Parathyroid adenoma (tissue), 2 donors: ENCODE data around the gene CSF2.
A peak's percentile ranks its signal among the peaks of the same experiment; 100 is the strongest.

Source experiments
- H2AFZ ChIP-seq: fragments of 300-600 bp; sonication (generic); one replicate; pipeline ENCODE4 v1.7.0; 2017; ENCODE audit warnings: antibody characterized with exemption, mild to moderate bottlenecking
- H3K27ac ChIP-seq: fragments of 300-600 bp; sonication (generic); one replicate; pipeline ENCODE4 v1.7.0; 2017
- H3K27me3 ChIP-seq: fragments of 300-600 bp; sonication (generic); one replicate; pipeline ENCODE4 v1.7.0; 2017; ENCODE audit warnings: low read length; ENCODE audit not compliant: control insufficient read depth, insufficient read depth
- H3K36me3 ChIP-seq: fragments of 300-600 bp; sonication (generic); one replicate; pipeline ENCODE4 v1.7.0; 2017; ENCODE audit warnings: low read length; ENCODE audit not compliant: control insufficient read depth, insufficient read depth
- H3K4me1 ChIP-seq: fragments of 300-600 bp; sonication (generic); one replicate; pipeline ENCODE4 v1.7.0; 2017; ENCODE audit warnings: control low read depth
- H3K4me2 ChIP-seq: fragments of 300-600 bp; sonication (generic); one replicate; pipeline ENCODE4 v1.7.0; 2017; ENCODE audit warnings: low read length
- H3K4me3 ChIP-seq: fragments of 300-600 bp; sonication (generic); one replicate; pipeline ENCODE4 v1.7.0; 2017; ENCODE audit warnings: low read depth, low read length
- H3K79me2 ChIP-seq: fragments of 300-600 bp; sonication (generic); one replicate; pipeline ENCODE4 v1.7.0; 2017; ENCODE audit warnings: control low read depth
- H3K9ac ChIP-seq: fragments of 300-600 bp; sonication (generic); one replicate; pipeline ENCODE4 v1.7.0; 2017; ENCODE audit warnings: mild to moderate bottlenecking
- H3K9me3 ChIP-seq: fragments of 300-600 bp; sonication (generic); one replicate; pipeline ENCODE4 v1.7.0; 2017; ENCODE audit warnings: low read length; ENCODE audit not compliant: control insufficient read depth
- CTCF ChIP-seq: fragments of 300-600 bp; sonication (generic); IDR thresholded peaks from one replicate; pipeline ENCODE4 v1.7.0; 2017; ENCODE audit warnings: antibody characterized with exemption, mild to moderate bottlenecking
- donor health status: primary hyperparathyroidism.

CSF2 gene

GRCh38 chr5:132102101-132102701 is 28.6 kb downstream of the CSF2 start:
- H3K27me3 ChIP-seq, result no peaks in the 10 kb centered on the region
- TF ChIP-seq CTCF, result no peak
- H3K79me2 ChIP-seq, result no peaks in the 10 kb centered on the region
- H3K4me3 ChIP-seq, result no peak overlapping the region
- no peak overlapping the region for H3K27ac ChIP-seq
- H3K9me3 ChIP-seq, result no peaks in the 10 kb centered on the region
- H2AFZ ChIP-seq, result no peak overlapping the region
- no peaks in the 10 kb centered on the region for H3K36me3 ChIP-seq
- H3K9ac ChIP-seq, result no peak overlapping the region
- H3K4me1 ChIP-seq, result no peaks in the 10 kb centered on the region
- H3K4me2 ChIP-seq, result no peak overlapping the region

DNA sequence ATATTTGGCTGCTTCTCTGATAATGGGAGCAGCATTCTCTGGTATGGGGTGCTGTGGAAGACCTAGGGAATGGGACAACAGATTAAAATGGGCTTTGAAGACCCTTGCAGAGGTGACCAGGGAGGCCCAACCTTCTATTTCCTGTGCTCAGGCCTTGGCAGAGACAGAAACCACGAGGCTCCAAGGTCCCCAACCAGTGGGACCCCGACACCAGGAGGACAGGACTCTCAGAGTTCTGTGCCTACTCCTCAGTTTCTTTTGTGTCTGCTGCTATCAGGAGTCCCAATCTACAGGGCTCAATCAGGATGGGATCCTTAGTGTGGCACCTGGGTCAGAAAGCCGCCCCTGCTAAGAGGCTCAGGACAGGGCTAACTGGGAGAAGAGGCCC is 29.3 kb downstream of the CSF2 start:
- no peaks in the 10 kb centered on the region for H3K9me3 ChIP-seq
- H3K27ac ChIP-seq, result no peak overlapping the region
- H3K9ac ChIP-seq, result no peak overlapping the region
- no peaks in the 10 kb centered on the region for H3K79me2 ChIP-seq
- no peaks in the 10 kb centered on the region for H3K4me1 ChIP-seq
- TF ChIP-seq CTCF, result no peak
- no peak overlapping the region for H3K4me2 ChIP-seq
- no peaks in the 10 kb centered on the region for H3K36me3 ChIP-seq
- H2AFZ ChIP-seq, result no peak overlapping the region
- H3K4me3 ChIP-seq, result no peak overlapping the region
- H3K27me3 ChIP-seq, result no peaks in the 10 kb centered on the region

DNA sequence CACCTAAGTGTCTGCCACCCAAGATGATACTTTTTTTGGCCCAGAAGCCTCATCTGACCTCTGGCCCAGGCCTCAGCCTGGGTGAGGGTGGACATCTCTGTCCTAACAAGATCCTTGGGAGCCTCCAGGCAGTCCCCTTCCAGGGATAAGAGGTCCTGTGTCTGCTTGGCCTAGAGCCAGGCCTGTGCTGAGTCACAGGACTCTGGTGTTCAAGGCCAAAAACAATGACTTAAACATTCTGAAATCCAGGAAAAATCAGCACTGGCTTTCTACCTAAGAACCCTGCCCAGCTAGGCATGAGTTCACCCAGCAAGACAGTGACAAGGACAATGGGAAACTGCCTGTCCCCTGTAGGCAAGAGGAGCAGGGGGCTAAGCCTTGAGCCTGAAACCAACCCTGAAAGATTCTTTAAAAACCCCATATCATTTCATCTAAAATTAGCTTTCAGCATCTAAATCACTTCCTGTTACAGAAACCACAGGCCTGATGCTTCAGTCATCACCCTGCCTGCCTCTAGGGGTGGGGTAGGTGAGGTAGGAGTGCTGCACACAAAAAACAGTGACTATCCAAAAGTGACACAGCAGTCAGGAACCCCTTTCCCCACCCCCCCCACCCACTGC is 29.9 kb downstream of the CSF2 start:
- no peak for TF ChIP-seq CTCF
- H3K4me2 ChIP-seq, result no peak overlapping the region
- H3K79me2 ChIP-seq, result no peaks in the 10 kb centered on the region
- no peaks in the 10 kb centered on the region for H3K36me3 ChIP-seq
- H3K27ac ChIP-seq, result no peak overlapping the region
- peak overlapping the region; percentile 3 for H2AFZ ChIP-seq
- no peaks in the 10 kb centered on the region for H3K27me3 ChIP-seq
- no peaks in the 10 kb centered on the region for H3K4me1 ChIP-seq
- no peak overlapping the region for H3K4me3 ChIP-seq
- no peak overlapping the region for H3K9ac ChIP-seq
- no peaks in the 10 kb centered on the region for H3K9me3 ChIP-seq

DNA sequence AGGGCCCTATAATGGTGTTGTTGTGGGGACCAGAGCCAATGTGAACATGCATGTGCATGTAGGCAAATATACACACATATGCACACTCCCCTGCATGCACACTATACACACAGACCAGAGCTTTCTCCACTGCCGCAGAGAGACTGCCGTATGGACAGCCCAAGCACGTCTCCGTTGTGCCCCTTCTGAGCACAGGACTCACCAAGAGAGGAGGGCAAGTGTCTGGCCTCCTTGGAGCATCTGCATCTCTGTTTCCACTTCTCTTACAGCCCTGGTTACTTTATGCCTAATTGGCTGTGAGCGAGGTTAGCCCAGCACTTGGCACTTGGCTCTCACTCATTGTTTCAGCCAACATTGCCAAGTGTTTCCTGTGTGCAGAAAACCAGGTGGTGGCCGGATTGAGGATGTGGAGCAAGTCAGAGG is 30.4 kb downstream of the CSF2 start:
- H3K4me1 ChIP-seq, result no peaks in the 10 kb centered on the region
- H3K4me3 ChIP-seq, result no peak overlapping the region
- no peak overlapping the region for H3K27ac ChIP-seq
- H3K27me3 ChIP-seq, result no peaks in the 10 kb centered on the region
- no peak overlapping the region for H3K4me2 ChIP-seq
- H2AFZ ChIP-seq, result no peak overlapping the region
- TF ChIP-seq CTCF, result no peak
- H3K79me2 ChIP-seq, result no peaks in the 10 kb centered on the region
- H3K9ac ChIP-seq, result no peak overlapping the region
- no peaks in the 10 kb centered on the region for H3K9me3 ChIP-seq
- no peaks in the 10 kb centered on the region for H3K36me3 ChIP-seq

DNA sequence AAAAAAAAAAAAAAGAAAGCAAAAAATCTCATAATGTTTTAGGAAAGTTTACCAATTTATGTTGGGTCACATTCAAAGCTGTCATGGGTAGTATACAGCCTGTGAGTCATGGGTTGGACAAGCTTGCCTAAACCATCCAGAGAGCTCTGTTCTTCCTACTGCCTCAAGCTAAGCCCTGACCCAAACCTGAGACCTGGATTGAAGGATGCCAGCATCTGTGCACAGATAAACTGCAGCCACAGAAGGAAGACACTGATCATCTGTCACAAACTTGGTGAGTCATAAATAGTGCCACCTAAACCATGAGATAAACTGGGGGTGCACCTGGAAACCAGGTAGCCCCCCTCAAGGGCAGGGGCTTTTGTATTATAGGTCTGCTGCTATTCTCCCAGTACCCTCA is 31.0 kb downstream of the CSF2 start:
- no peak overlapping the region for H3K4me3 ChIP-seq
- no peak for TF ChIP-seq CTCF
- no peak overlapping the region for H2AFZ ChIP-seq
- H3K4me1 ChIP-seq, result no peaks in the 10 kb centered on the region
- no peak overlapping the region for H3K9ac ChIP-seq
- H3K36me3 ChIP-seq, result no peaks in the 10 kb centered on the region
- no peak overlapping the region for H3K27ac ChIP-seq
- no peaks in the 10 kb centered on the region for H3K79me2 ChIP-seq
- H3K9me3 ChIP-seq, result no peaks in the 10 kb centered on the region
- no peak overlapping the region for H3K4me2 ChIP-seq
- H3K27me3 ChIP-seq, result no peaks in the 10 kb centered on the region
